HEK293 (cell line): Measurements from ENCODE around the gene EHD1.

ENCODE experiments used
- CTCF ChIA-PET: fragments of 350-600 bp; formaldehyde crosslinking; extraction: SDS; loops from one replicate; lab custom pipeline; 2021; ENCODE audit warnings: antibody characterized with exemption; lab: Yijun Ruan, JAX
- POLR2A ChIA-PET: fragments of 300-600 bp; formaldehyde crosslinking; extraction: SDS; loops from one replicate; lab custom pipeline; 2020; ENCODE audit warnings: antibody characterized with exemption, inconsistent platforms; lab: Yijun Ruan, JAX
- H3K27ac ChIP-seq: fragments of 200-500 bp; sonication (Bioruptor generic); 2 replicates; pipeline ENCODE4 v1.5.1; 2014; ENCODE audit warnings: low read depth, low read length, control low read depth, inconsistent platforms; ENCODE audit errors: extremely low read depth
- H3K36me3 ChIP-seq, 2 experiments: fragments of 200-500 bp in 1 of 2; sonication (Bioruptor generic) in 1 of 2; 1 replicate in 1 of 2; 2 replicates in 1 of 2; pipeline ENCODE4 v1.5.1; 2014 to 2017; ENCODE audit warnings: inconsistent platforms in 2 of 2, low read length in 2 of 2; ENCODE audit not compliant: control insufficient read depth in 2 of 2, insufficient read depth in 1 of 2
- H3K4me1 ChIP-seq: fragments of 200-500 bp; sonication (Bioruptor generic); 2 replicates; pipeline ENCODE4 v1.5.1; 2014; ENCODE audit warnings: mild to moderate bottlenecking, low read length, inconsistent platforms; ENCODE audit not compliant: control insufficient read depth, insufficient read depth
- H3K4me3 ChIP-seq: 2 replicates; pipeline ENCODE4 v1.5.1; 2011; ENCODE audit warnings: low read depth, mild to moderate bottlenecking, control low read depth, low read length, moderate library complexity
- H3K9me3 ChIP-seq: fragments of 200-500 bp; sonication (Bioruptor generic); 2 replicates; pipeline ENCODE4 v1.5.1; 2014; ENCODE audit warnings: low read depth, low read length, inconsistent platforms; ENCODE audit not compliant: control insufficient read depth, insufficient read depth
- GLI2 ChIP-seq: fragments of 450-650 bp; formaldehyde crosslinking; IDR thresholded peaks from 2 replicates; pipeline ENCODE4; 2017; ENCODE audit warnings: missing biosample characterization, missing genetic modification characterization, low read depth, borderline replicate concordance
- KLF9 ChIP-seq: fragments of 450-650 bp; formaldehyde crosslinking; IDR thresholded peaks from 2 replicates; pipeline ENCODE4 v1.5.1; 2016; ENCODE audit warnings: missing biosample characterization, missing genetic modification characterization, low read depth
- PRDM2 ChIP-seq: fragments of 450-650 bp; formaldehyde crosslinking; IDR thresholded peaks from 2 replicates; pipeline ENCODE4 v1.5.1; 2016; ENCODE audit warnings: missing biosample characterization, missing genetic modification characterization, borderline replicate concordance
- PRDM6 ChIP-seq: fragments of 450-650 bp; formaldehyde crosslinking; IDR thresholded peaks from 2 replicates; pipeline ENCODE4 v1.5.1; 2017; ENCODE audit warnings: missing biosample characterization, missing genetic modification characterization
- SCRT1 ChIP-seq: fragments of 450-650 bp; formaldehyde crosslinking; IDR thresholded peaks from 2 replicates; pipeline ENCODE4 v1.5.1; 2016; ENCODE audit warnings: missing biosample characterization, missing genetic modification characterization, borderline replicate concordance
- YY2 ChIP-seq: fragments of 450-650 bp; formaldehyde crosslinking; IDR thresholded peaks from 2 replicates; pipeline ENCODE4 v1.5.1; 2016; ENCODE audit warnings: missing biosample characterization, missing genetic modification characterization
- ZBTB49 ChIP-seq: fragments of 450-650 bp; formaldehyde crosslinking; IDR thresholded peaks from 2 replicates; pipeline ENCODE4 v1.5.1; 2016; ENCODE audit warnings: missing biosample characterization, missing genetic modification characterization, low read depth
- ZBTB6 ChIP-seq: fragments of 450-650 bp; formaldehyde crosslinking; IDR thresholded peaks from 2 replicates; pipeline ENCODE4 v1.5.1; 2017; ENCODE audit warnings: missing biosample characterization, missing genetic modification characterization
- ZFP69B ChIP-seq: fragments of 450-650 bp; formaldehyde crosslinking; IDR thresholded peaks from 2 replicates; pipeline ENCODE4 v1.5.1; 2016; ENCODE audit warnings: missing biosample characterization, missing genetic modification characterization
- ZNF121 ChIP-seq: fragments of 450-650 bp; formaldehyde crosslinking; IDR thresholded peaks from 2 replicates; pipeline ENCODE4 v1.5.1; 2016; ENCODE audit warnings: missing biosample characterization, missing genetic modification characterization
- ZNF133 ChIP-seq: fragments of 450-650 bp; formaldehyde crosslinking; IDR thresholded peaks from 2 replicates; pipeline ENCODE4 v1.5.1; 2016; ENCODE audit warnings: missing biosample characterization, missing genetic modification characterization
- ZNF140 ChIP-seq: fragments of 450-650 bp; formaldehyde crosslinking; IDR thresholded peaks from 2 replicates; pipeline ENCODE4 v1.5.1; 2016; ENCODE audit warnings: missing biosample characterization, missing genetic modification characterization
- ZNF146 ChIP-seq: fragments of 450-650 bp; formaldehyde crosslinking; IDR thresholded peaks from 2 replicates; pipeline ENCODE4 v1.5.1; 2016; ENCODE audit warnings: missing biosample characterization, missing genetic modification characterization
- ZNF548 ChIP-seq: fragments of 450-650 bp; formaldehyde crosslinking; IDR thresholded peaks from 2 replicates; pipeline ENCODE4 v1.5.1; 2016; ENCODE audit warnings: missing biosample characterization, missing genetic modification characterization
- ZNF555 ChIP-seq: fragments of 450-650 bp; formaldehyde crosslinking; conservative IDR thresholded peaks from 2 replicates; pipeline ENCODE4 v1.5.1; 2017; ENCODE audit warnings: missing biosample characterization, mild to moderate bottlenecking, missing genetic modification characterization, inconsistent platforms
- ZNF621 ChIP-seq: fragments of 450-650 bp; formaldehyde crosslinking; IDR thresholded peaks from 2 replicates; pipeline ENCODE4 v1.5.1; 2017; ENCODE audit warnings: missing biosample characterization, missing genetic modification characterization
- ZNF660 ChIP-seq: fragments of 450-650 bp; IDR thresholded peaks from 2 replicates; pipeline ENCODE4 v1.5.1; 2018; ENCODE audit warnings: missing biosample characterization, mild to moderate bottlenecking, missing genetic modification characterization
- ZNF704 ChIP-seq: fragments of 450-650 bp; formaldehyde crosslinking; IDR thresholded peaks from 2 replicates; pipeline ENCODE4 v1.5.1; 2016; ENCODE audit warnings: missing biosample characterization, missing genetic modification characterization
- ZNF747 ChIP-seq: fragments of 450-650 bp; formaldehyde crosslinking; IDR thresholded peaks from 2 replicates; pipeline ENCODE4 v1.5.1; 2016; ENCODE audit warnings: missing biosample characterization, missing genetic modification characterization
- ZNF791 ChIP-seq: fragments of 450-650 bp; formaldehyde crosslinking; IDR thresholded peaks from 2 replicates; pipeline ENCODE4 v1.5.1; 2016; ENCODE audit warnings: missing biosample characterization, missing genetic modification characterization
- ZNF837 ChIP-seq: fragments of 450-650 bp; formaldehyde crosslinking; IDR thresholded peaks from 2 replicates; pipeline ENCODE4 v1.5.1; 2016; ENCODE audit warnings: missing biosample characterization, missing genetic modification characterization

The EHD1 gene

GRCh38 chr11:64837887-64838351 is 40.5 kb downstream of the EHD1 start:
- no peaks in the 10 kb centered on the region for H3K9me3 ChIP-seq
- no peak overlapping the region for H3K4me3 ChIP-seq
- CTCF ChIA-PET: interaction anchor here (0.6 kb wide), 1 partner anchor 237 kb away, joined by 3 read pairs; no protein-coding TSS in a partner anchor
- no peak overlapping the region for H3K27ac ChIP-seq
- POLR2A ChIA-PET: no interaction called here
- no peaks in the 10 kb centered on the region; the same call in 1 of the 2 replicates for H3K4me1 ChIP-seq
- H3K36me3 ChIP-seq: peaks cover 0 to 16% of the 10 kb centered on the region in 2 experiments; a peak in 1 of 3 replicates
- no peak for TF ChIP-seq ZNF660 (tag by site-specific recombination)
- TF ChIP-seq ZFP69B: no peak
- TF ChIP-seq ZNF555 (tag by site-specific recombination): no peak
- no peak for TF ChIP-seq ZNF548 (tag by site-specific recombination)
- no peak for TF ChIP-seq ZNF837 (tag by site-specific recombination)
- no peak for TF ChIP-seq ZNF146 (tag by site-specific recombination)
- no peak for TF ChIP-seq PRDM6
- no peak for TF ChIP-seq ZBTB6 (tag by site-specific recombination)
- no peak for TF ChIP-seq ZNF133
- TF ChIP-seq ZNF121: no peak
- no peak for TF ChIP-seq ZNF140

GRCh38 chr11:64836448-64837072 is 41.9 kb downstream of the EHD1 start:
- H3K4me3 ChIP-seq: no peak overlapping the region
- H3K4me1 ChIP-seq: no peaks in the 10 kb centered on the region
- H3K27ac ChIP-seq: no peak overlapping the region
- ChIA-PET POLR2A (interaction anchor here (3.1 kb wide), 1 partner anchor 58 kb away, joined by 11 read pairs; the partner anchor contains the start of gene SF1), CTCF (interaction anchor here (0.6 kb wide), 1 partner anchor 222 kb away, joined by 3 read pairs; the partner anchor contains the start of gene NAALADL1)
- no peaks in the 10 kb centered on the region for H3K9me3 ChIP-seq
- TF ChIP-seq ZNF704 (tag by site-specific recombination) (no peak), ZNF621 (tag by site-specific recombination) (no peak), PRDM2 (no peak), YY2 (tag by site-specific recombination) (no peak), GLI2 (tag by site-specific recombination) (no peak), ZBTB49 (tag by site-specific recombination) (no peak), ZNF548 (tag by site-specific recombination) (no peak), ZNF791 (tag by site-specific recombination) (no peak), KLF9 (no peak), SCRT1 (tag by site-specific recombination) (no peak), ZNF747 (no peak)
- H3K36me3 ChIP-seq: peaks cover 0 to 20% of the 10 kb centered on the region in 2 experiments; a peak in 1 of 3 replicates
